T-helper 2 cell treated with Interferon-gamma antibody and Interleukin-4, amounts not matched to agents 100 ng/mL and 5 ng/mL, for 36 hours (primary cell): ENCODE data around the gene NPHP1. TPM values are rescaled to one million over a fixed set of nuclear protein-coding genes. Genes with fewer than 3 reads are reported as not detected.
"Not testable (repeated sequence)": the region's sequence is repeated elsewhere in the genome, so short reads cannot be mapped to it uniquely, and the experiment has no call there.

ENCODE experiments used
- intact Hi-C: fragments of 100-400 bp; cut with micrococcal nuclease; formaldehyde crosslinking; loops from one replicate; pipeline ENCODE4 v1.15.1; 2023
- total RNA-seq: library from RNA; stranded (reverse); gene quantifications from 2 replicates; pipeline ENCODE4 v1.2.3, GENCODE V29; 2022

The NPHP1 gene
- total RNA-seq, 1 donor from 2014 or later: not detected

- intact Hi-C loops: no loop called here
Observed at GRCh38 chr2:110104025-110104771, 100.6 kb downstream of the NPHP1 start.

GRCh38 chr2:110103061-110103961 is 101.5 kb downstream of the NPHP1 start:
- intact Hi-C loops: no loop called here

GRCh38 chr2:110101901-110102803 is 102.7 kb downstream of the NPHP1 start:
- intact Hi-C loops: no loop called here

- intact Hi-C loops: no loop called here
Observed at GRCh38 chr2:110101280-110101844, 103.5 kb downstream of the NPHP1 start.

- intact Hi-C loops: not testable (repeated sequence)
Observed at GRCh38 chr2:110100880-110101279, 103.9 kb downstream of the NPHP1 start.

- intact Hi-C loops: no loop called here
Observed at GRCh38 chr2:110100480-110100879, 104.3 kb downstream of the NPHP1 start.

GRCh38 chr2:110099471-110100225 is 105.2 kb downstream of the NPHP1 start:
- intact Hi-C loops: no loop called here

- intact Hi-C loops: no loop called here
Observed at GRCh38 chr2:110099038-110099425, 105.8 kb downstream of the NPHP1 start.

GRCh38 chr2:110097506-110098220 is 107.2 kb downstream of the NPHP1 start:
- intact Hi-C loops: no loop called here

- intact Hi-C loops: no loop called here
Observed at GRCh38 chr2:110095994-110096633, 108.7 kb downstream of the NPHP1 start.

GRCh38 chr2:110094884-110095534 is 109.8 kb downstream of the NPHP1 start:
- intact Hi-C loops: not testable (repeated sequence)

- intact Hi-C loops: not testable (repeated sequence)
Observed at GRCh38 chr2:110093924-110094323, 110.9 kb downstream of the NPHP1 start.

GRCh38 chr2:110090164-110090563 is 114.6 kb downstream of the NPHP1 start:
- intact Hi-C loops: not testable (repeated sequence)

- intact Hi-C loops: not testable (repeated sequence)
Observed at GRCh38 chr2:110083757-110084156, 121.1 kb downstream of the NPHP1 start.

GRCh38 chr2:110083162-110083561 is 121.7 kb downstream of the NPHP1 start:
- intact Hi-C loops: not testable (repeated sequence)

GRCh38 chr2:110078104-110078503 is 126.7 kb downstream of the NPHP1 start:
- intact Hi-C loops: not testable (repeated sequence)

GRCh38 chr2:110075896-110076295 is 128.9 kb downstream of the NPHP1 start:
- intact Hi-C loops: not testable (repeated sequence)
